RWPE2 (cell line): Measurements from ENCODE around the gene HEATR5A.

ENCODE experiments used
- ATAC-seq: fragments of 200-7000 bp; cut with Tn5 transposase; 3 replicates; pipeline ENCODE4 v1.9.1; 2021; ENCODE audit warnings: low read depth
- DNase-seq: peaks from one replicate; pipeline ENCODE4 v3.0.0-alpha.2; 2020; ENCODE audit warnings: low spot score
- H3K27ac ChIP-seq: fragments of 450-650 bp; 2 replicates; pipeline ENCODE4 v1.5.1; 2017; ENCODE audit warnings: mild to moderate bottlenecking; ENCODE audit not compliant: poor library complexity, severe bottlenecking
- H3K27me3 ChIP-seq: fragments of 250-450 bp; sonication (Bioruptor Pico); 2 replicates; pipeline ENCODE4 v1.5.1; 2021; ENCODE audit warnings: mild to moderate bottlenecking, moderate library complexity; ENCODE audit not compliant: insufficient read depth, poor library complexity, severe bottlenecking
- H3K36me3 ChIP-seq: fragments of 250-450 bp; sonication (Bioruptor Pico); 2 replicates; pipeline ENCODE4 v1.5.1; 2020; ENCODE audit warnings: low read depth, mild to moderate bottlenecking, moderate library complexity
- H3K4me1 ChIP-seq: fragments of 250-450 bp; sonication (Bioruptor Pico); 2 replicates; pipeline ENCODE4 v1.5.1; 2021; ENCODE audit warnings: mild to moderate bottlenecking, moderate library complexity; ENCODE audit not compliant: insufficient read depth, poor library complexity, severe bottlenecking
- H3K4me3 ChIP-seq: fragments of 250-450 bp; sonication (Bioruptor Pico); 2 replicates; pipeline ENCODE4 v1.5.1; 2021; ENCODE audit warnings: mild to moderate bottlenecking, moderate library complexity; ENCODE audit not compliant: severe bottlenecking
- H3K9me3 ChIP-seq: fragments of 250-450 bp; sonication (Bioruptor Pico); 2 replicates; pipeline ENCODE4 v1.5.1; 2021; ENCODE audit warnings: mild to moderate bottlenecking, moderate library complexity; ENCODE audit not compliant: severe bottlenecking
- TF ChIP-seq, protein P1 (sequence below): fragments of 450-650 bp; IDR thresholded peaks from one replicate; pipeline ENCODE4 v1.5.1; 2017; ENCODE audit warnings: mild to moderate bottlenecking, moderate library complexity; ENCODE audit not compliant: poor library complexity, severe bottlenecking

HEATR5A gene

DNA sequence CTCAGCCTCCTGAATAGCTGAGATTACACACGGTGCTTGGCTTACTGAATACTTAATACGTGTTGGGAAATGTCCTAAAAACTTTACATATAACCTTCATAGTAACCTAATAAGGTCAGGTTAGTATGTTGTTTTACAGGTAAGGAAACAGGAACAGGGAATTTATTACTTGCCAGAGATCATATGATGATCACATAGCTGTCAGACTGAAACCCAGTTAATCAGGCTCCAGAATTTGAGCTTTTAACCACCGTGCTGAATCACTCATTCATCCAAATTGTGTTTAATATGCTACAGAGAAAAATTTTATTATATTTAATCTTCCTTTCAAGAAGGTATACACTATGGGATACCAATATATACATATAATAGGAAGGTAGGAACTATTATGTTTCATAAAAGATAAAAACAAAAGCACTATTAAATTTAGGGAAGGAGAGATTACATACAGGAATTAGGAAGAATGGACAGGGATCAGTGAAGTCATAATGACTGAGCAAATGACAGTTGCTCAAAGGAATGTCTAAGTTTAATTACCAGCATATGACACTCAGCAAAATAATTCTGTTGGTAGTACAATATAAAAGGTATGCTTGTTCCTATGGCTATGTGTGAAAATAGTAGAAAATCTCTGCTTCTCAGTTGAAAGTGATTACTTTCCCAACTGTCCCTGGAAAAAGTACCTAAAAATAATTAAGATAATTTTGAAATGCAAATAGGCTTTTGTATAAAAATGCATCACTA lies 59.3 kb downstream of the HEATR5A start:
- H3K27me3 ChIP-seq, result no peaks in the 10 kb centered on the region
- H3K9me3 ChIP-seq, result no peaks in the 10 kb centered on the region
- H3K27ac ChIP-seq, result peak overlapping the region; percentile 62
- H3K4me1 ChIP-seq, result peaks cover 16% of the 10 kb centered on the region
- H3K36me3 ChIP-seq, result peaks cover 33% of the 10 kb centered on the region
- TF ChIP-seq, protein P1, sequence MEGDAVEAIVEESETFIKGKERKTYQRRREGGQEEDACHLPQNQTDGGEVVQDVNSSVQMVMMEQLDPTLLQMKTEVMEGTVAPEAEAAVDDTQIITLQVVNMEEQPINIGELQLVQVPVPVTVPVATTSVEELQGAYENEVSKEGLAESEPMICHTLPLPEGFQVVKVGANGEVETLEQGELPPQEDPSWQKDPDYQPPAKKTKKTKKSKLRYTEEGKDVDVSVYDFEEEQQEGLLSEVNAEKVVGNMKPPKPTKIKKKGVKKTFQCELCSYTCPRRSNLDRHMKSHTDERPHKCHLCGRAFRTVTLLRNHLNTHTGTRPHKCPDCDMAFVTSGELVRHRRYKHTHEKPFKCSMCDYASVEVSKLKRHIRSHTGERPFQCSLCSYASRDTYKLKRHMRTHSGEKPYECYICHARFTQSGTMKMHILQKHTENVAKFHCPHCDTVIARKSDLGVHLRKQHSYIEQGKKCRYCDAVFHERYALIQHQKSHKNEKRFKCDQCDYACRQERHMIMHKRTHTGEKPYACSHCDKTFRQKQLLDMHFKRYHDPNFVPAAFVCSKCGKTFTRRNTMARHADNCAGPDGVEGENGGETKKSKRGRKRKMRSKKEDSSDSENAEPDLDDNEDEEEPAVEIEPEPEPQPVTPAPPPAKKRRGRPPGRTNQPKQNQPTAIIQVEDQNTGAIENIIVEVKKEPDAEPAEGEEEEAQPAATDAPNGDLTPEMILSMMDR, result no peak
- DNase-seq (no peak), ATAC-seq (peak; percentile 97)
- H3K4me3 ChIP-seq, result no peak overlapping the region

DNA sequence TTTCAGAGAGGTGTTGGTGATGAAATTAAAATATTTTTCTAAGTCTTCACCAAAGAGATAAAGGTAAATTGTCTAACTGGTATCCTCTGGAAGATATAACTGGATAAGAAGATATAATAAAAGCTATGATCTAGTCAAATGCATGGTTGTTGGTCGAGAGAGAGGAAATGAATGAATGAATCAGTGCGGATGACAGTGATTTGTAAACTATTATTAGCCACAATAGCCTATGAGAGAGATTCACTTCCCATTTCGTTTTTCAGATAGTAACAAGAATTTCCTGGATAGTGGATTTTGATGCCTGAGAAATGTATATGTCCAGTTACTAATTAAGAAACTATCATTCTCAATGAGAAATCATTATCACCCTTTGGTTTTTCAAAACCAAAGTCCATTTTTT lies 63.1 kb downstream of the HEATR5A start:
- DNase-seq, result no peak
- Histone ChIP-seq H3K9me3 (no peaks in the 10 kb centered on the region), H3K27ac (no peak overlapping the region), H3K4me1 (peaks cover 13% of the 10 kb centered on the region), H3K27me3 (peaks cover 3% of the 10 kb centered on the region), H3K4me3 (no peak overlapping the region), H3K36me3 (peaks cover 25% of the 10 kb centered on the region)
- no peak for ATAC-seq
- TF ChIP-seq, protein P1, result no peak

DNA sequence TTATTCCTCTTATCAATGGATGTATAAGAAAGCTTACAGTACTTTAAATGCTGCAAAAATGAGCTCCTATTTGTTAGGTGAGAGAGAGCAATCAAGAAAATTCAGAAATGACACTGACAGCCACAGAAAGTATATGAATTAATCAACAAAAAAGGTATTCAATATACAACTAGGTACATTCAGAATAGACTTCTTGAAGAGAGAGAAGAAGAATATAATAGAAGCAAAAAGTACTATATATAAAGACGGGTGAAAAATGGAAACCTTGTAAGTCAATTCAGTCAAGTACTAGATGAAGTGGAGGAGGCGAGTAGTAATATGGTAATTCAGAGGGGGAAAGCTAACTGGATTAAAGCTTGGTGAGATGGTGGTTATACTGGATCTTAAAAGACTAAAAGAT lies 74.3 kb downstream of the HEATR5A start:
- TF ChIP-seq, protein P1, result no peak
- no peak for ATAC-seq
- H3K4me3 ChIP-seq, result no peak overlapping the region
- no peaks in the 10 kb centered on the region for H3K9me3 ChIP-seq
- no peaks in the 10 kb centered on the region for H3K4me1 ChIP-seq
- no peak overlapping the region for H3K27ac ChIP-seq
- H3K36me3 ChIP-seq, result peaks cover 32% of the 10 kb centered on the region
- no peaks in the 10 kb centered on the region for H3K27me3 ChIP-seq
- DNase-seq, result no peak

DNA sequence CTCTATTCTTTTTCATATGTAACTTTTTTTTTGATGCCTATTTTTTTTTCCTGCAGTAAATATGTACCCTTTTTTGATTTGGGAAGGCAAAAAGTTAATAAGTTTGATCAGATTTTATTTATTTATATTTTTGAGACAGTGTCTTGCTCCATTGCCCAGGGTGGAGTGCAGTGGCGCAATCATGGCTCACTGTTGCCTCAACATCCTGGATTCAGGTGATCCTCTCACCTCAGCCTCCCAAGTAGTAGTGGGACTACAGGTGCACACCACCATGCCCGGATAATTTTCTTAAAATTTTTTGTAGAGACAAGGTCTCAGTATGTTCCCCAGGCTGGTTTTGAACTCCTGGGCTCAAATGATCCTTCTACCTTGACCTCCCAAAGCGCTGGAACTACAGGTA lies 79.1 kb downstream of the HEATR5A start:
- H3K4me3 ChIP-seq, result no peak overlapping the region
- H3K4me1 ChIP-seq, result peaks cover 8% of the 10 kb centered on the region
- H3K9me3 ChIP-seq, result no peaks in the 10 kb centered on the region
- DNase-seq (no peak), ATAC-seq (no peak)
- H3K27me3 ChIP-seq, result no peaks in the 10 kb centered on the region
- TF ChIP-seq, protein P1, result no peak
- H3K36me3 ChIP-seq, result peaks cover 29% of the 10 kb centered on the region
- H3K27ac ChIP-seq, result no peak overlapping the region
